ENCODE measurements around the gene GUCY2D.

Gene GUCY2D

DNA sequence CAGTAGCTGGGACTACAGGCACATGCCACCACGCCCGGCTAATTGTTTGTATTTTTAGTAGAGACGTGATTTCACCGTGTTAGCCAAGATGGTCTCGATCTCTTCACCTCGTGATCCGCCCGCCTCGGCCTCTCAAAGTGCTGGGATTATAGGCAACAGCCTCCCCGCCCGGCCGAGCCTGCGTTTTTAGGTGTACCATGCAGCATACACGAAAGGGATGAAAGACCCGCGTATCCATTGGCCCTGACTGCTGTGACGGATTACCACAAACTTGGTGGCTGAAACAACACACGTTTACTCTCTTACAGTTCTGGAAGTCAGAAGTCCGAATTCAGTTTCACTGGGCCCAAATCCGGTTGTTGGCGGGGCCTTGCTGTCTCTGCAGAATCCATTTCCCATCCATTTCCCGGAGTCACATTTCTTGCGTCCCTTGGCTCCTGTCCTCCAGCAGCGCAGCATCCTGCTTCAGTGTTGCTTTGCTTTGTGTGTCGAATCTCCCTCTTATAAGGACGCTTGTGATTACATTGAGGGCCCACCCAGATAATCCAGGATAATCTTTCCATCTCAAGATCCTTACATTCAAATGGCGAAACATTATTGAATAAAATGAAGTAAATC is 8.3 kb upstream of the GUCY2D start:
- Histone ChIP-seq H3K9me3 (ENCODE audit: low read length) (no peaks in the 10 kb centered on the region), H3K27ac (ENCODE audit: low read depth, low read length, poor library complexity, severe bottlenecking) (no peak overlapping the region), H3K79me2 (ENCODE audit: insufficient read depth, low read length) (no peaks in the 10 kb centered on the region), H3F3A (ENCODE audit: insufficient read depth, low read length) (no peaks in the 10 kb centered on the region), H3K36me3 (ENCODE audit: insufficient read depth, low read length) (no peaks in the 10 kb centered on the region), H3K9me2 (ENCODE audit: low read depth, low read length) (no peaks in the 10 kb centered on the region), H3K4me2 (ENCODE audit: low read length) (no peak overlapping the region), H4K20me1 (ENCODE audit: insufficient read depth, low read length) (no peaks in the 10 kb centered on the region), H2AFZ (ENCODE audit: low read length) (no peak overlapping the region), H3K4me1 (ENCODE audit: insufficient read depth, low read length, severe bottlenecking) (peaks cover 25% of the 10 kb centered on the region), H3K27me3 (ENCODE audit: insufficient read depth, low read length) (no peaks in the 10 kb centered on the region), H3K4me3 (ENCODE audit: low read depth, low read length, poor library complexity, severe bottlenecking) (no peak overlapping the region), H3K9ac (ENCODE audit: low read length) (no peak overlapping the region)
- TF ChIP-seq, protein P1, sequence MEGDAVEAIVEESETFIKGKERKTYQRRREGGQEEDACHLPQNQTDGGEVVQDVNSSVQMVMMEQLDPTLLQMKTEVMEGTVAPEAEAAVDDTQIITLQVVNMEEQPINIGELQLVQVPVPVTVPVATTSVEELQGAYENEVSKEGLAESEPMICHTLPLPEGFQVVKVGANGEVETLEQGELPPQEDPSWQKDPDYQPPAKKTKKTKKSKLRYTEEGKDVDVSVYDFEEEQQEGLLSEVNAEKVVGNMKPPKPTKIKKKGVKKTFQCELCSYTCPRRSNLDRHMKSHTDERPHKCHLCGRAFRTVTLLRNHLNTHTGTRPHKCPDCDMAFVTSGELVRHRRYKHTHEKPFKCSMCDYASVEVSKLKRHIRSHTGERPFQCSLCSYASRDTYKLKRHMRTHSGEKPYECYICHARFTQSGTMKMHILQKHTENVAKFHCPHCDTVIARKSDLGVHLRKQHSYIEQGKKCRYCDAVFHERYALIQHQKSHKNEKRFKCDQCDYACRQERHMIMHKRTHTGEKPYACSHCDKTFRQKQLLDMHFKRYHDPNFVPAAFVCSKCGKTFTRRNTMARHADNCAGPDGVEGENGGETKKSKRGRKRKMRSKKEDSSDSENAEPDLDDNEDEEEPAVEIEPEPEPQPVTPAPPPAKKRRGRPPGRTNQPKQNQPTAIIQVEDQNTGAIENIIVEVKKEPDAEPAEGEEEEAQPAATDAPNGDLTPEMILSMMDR (IDR thresholded peaks at IDR 0.05; ENCODE audit: low read length), result no peak
- no peak for TF ChIP-seq EZH2 (IDR thresholded peaks at IDR 0.05; ENCODE audit: borderline replicate concordance, low read length)

DNA sequence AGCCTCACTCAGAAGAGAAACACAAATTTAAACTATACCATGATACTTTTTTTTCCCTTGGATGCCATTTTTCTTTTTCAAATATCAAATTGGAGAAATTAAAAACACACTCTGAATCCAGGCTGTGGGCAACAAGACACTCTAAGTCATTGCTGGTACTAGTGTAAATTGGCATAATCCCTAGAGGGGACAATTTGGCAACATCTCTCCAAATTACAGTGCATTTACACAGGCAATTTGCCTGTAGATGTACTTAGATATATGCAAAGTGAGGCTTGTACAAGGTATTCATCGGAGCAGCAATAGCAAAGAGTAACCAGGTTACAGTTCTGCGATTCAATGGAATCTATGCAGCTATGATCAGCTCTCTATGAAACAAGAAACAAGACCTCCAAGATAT is 6.7 kb upstream of the GUCY2D start:
- no peaks in the 10 kb centered on the region for H3K27me3 ChIP-seq (ENCODE audit: insufficient read depth, low read length)
- H3K4me2 ChIP-seq (ENCODE audit: low read length), result no peak overlapping the region
- no peak overlapping the region for H3K4me3 ChIP-seq (ENCODE audit: low read depth, low read length, poor library complexity, severe bottlenecking)
- no peaks in the 10 kb centered on the region for H4K20me1 ChIP-seq (ENCODE audit: insufficient read depth, low read length)
- no peak overlapping the region for H2AFZ ChIP-seq (ENCODE audit: low read length)
- TF ChIP-seq EZH2 (IDR thresholded peaks at IDR 0.05; ENCODE audit: borderline replicate concordance, low read length), result no peak
- TF ChIP-seq, protein P1 (IDR thresholded peaks at IDR 0.05; ENCODE audit: low read length), result no peak
- no peaks in the 10 kb centered on the region for H3K9me3 ChIP-seq (ENCODE audit: low read length)
- no peak overlapping the region for H3K9ac ChIP-seq (ENCODE audit: low read length)
- no peaks in the 10 kb centered on the region for H3K9me2 ChIP-seq (ENCODE audit: low read depth, low read length)
- no peak overlapping the region for H3K27ac ChIP-seq (ENCODE audit: low read depth, low read length, poor library complexity, severe bottlenecking)
- H3K36me3 ChIP-seq (ENCODE audit: insufficient read depth, low read length), result no peaks in the 10 kb centered on the region
- no peaks in the 10 kb centered on the region for H3F3A ChIP-seq (ENCODE audit: insufficient read depth, low read length)
- no peaks in the 10 kb centered on the region for H3K79me2 ChIP-seq (ENCODE audit: insufficient read depth, low read length)
- H3K4me1 ChIP-seq (ENCODE audit: insufficient read depth, low read length, severe bottlenecking), result peaks cover 11% of the 10 kb centered on the region

GRCh38 chr17:7997186-7997585 is 5.2 kb upstream of the GUCY2D start:
- Histone ChIP-seq H3K4me3 (ENCODE audit: low read depth, low read length, poor library complexity, severe bottlenecking) (no peak overlapping the region), H3K4me2 (ENCODE audit: low read length) (no peak overlapping the region), H3K9me2 (ENCODE audit: low read depth, low read length) (no peaks in the 10 kb centered on the region), H3K4me1 (ENCODE audit: insufficient read depth, low read length, severe bottlenecking) (peaks cover 9% of the 10 kb centered on the region), H3K9me3 (ENCODE audit: low read length) (no peaks in the 10 kb centered on the region), H3K9ac (ENCODE audit: low read length) (no peak overlapping the region), H4K20me1 (ENCODE audit: insufficient read depth, low read length) (no peaks in the 10 kb centered on the region), H2AFZ (ENCODE audit: low read length) (no peak overlapping the region), H3K27ac (ENCODE audit: low read depth, low read length, poor library complexity, severe bottlenecking) (no peak overlapping the region), H3K36me3 (ENCODE audit: insufficient read depth, low read length) (no peaks in the 10 kb centered on the region), H3K27me3 (ENCODE audit: insufficient read depth, low read length) (no peaks in the 10 kb centered on the region), H3F3A (ENCODE audit: insufficient read depth, low read length) (no peaks in the 10 kb centered on the region), H3K79me2 (ENCODE audit: insufficient read depth, low read length) (no peaks in the 10 kb centered on the region)
- TF ChIP-seq, protein P1 (IDR thresholded peaks at IDR 0.05; ENCODE audit: low read length), result peak; percentile 41; the same call in 1 of the 2 replicates
- TF ChIP-seq EZH2 (IDR thresholded peaks at IDR 0.05; ENCODE audit: borderline replicate concordance, low read length), result no peak
